HCT116 (cell line): ENCODE data around the gene NOX4.
"Not testable (repeated sequence)": the region's sequence is repeated elsewhere in the genome, so short reads cannot be mapped to it uniquely, and the experiment has no call there.

Experiments used
- POLR2A ChIP-seq: IDR thresholded peaks from 2 replicates; pipeline ENCODE4 v1.7.0; 2011; ENCODE audit warnings: borderline replicate concordance; ENCODE audit not compliant: insufficient read depth, insufficient read length; ENCODE audit errors: extremely low read depth
- RAD21 ChIP-seq: IDR thresholded peaks from 2 replicates; pipeline ENCODE4 v1.6.1; 2012; ENCODE audit warnings: low read depth, mild to moderate bottlenecking
- TF ChIP-seq, protein P1 (sequence below), 3 experiments: fragments of 200-600 bp in 1 of 3; sonication (generic) in 1 of 3; IDR thresholded peaks in 2 of 3; conservative IDR thresholded peaks in 1 of 3; 2 replicates each; pipeline ENCODE4 v1.5.1; 2012 to 2017; ENCODE audit warnings: low read depth in 2 of 3, low read length in 2 of 3, antibody characterized with exemption in 1 of 3, borderline replicate concordance in 1 of 3, control low read depth in 1 of 3, mild to moderate bottlenecking in 1 of 3, mixed read lengths in 1 of 3, mixed run types in 1 of 3, moderate library complexity in 1 of 3; ENCODE audit not compliant: insufficient read depth in 1 of 3

GRCh38 chr11:89379976-89380771 lies 111.0 kb downstream of the NOX4 start:
- not testable (repeated sequence) for TF ChIP-seq RAD21, POLR2A
- TF ChIP-seq, protein P1, sequence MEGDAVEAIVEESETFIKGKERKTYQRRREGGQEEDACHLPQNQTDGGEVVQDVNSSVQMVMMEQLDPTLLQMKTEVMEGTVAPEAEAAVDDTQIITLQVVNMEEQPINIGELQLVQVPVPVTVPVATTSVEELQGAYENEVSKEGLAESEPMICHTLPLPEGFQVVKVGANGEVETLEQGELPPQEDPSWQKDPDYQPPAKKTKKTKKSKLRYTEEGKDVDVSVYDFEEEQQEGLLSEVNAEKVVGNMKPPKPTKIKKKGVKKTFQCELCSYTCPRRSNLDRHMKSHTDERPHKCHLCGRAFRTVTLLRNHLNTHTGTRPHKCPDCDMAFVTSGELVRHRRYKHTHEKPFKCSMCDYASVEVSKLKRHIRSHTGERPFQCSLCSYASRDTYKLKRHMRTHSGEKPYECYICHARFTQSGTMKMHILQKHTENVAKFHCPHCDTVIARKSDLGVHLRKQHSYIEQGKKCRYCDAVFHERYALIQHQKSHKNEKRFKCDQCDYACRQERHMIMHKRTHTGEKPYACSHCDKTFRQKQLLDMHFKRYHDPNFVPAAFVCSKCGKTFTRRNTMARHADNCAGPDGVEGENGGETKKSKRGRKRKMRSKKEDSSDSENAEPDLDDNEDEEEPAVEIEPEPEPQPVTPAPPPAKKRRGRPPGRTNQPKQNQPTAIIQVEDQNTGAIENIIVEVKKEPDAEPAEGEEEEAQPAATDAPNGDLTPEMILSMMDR (IDR thresholded peaks at IDR 0.05 in 2 of 3, conservative IDR thresholded peaks at IDR 0.05 in 1 of 3; ENCODE audit: borderline replicate concordance in 1 of 3, insufficient read depth in 1 of 3, low read depth in 2 of 3, low read length in 2 of 3): not testable (repeated sequence)
